Measurements from ENCODE around the gene PLD1. TPM values are rescaled to one million over a fixed set of nuclear protein-coding genes. Genes with fewer than 3 reads are reported as not detected.

PLD1 gene
- total and polyA plus RNA-seq, 2 of the 8 experiments (the other 6 are each of a cell fraction or from before 2014, with no cell fraction given) = 1.2 to 2.6 TPM

DNA sequence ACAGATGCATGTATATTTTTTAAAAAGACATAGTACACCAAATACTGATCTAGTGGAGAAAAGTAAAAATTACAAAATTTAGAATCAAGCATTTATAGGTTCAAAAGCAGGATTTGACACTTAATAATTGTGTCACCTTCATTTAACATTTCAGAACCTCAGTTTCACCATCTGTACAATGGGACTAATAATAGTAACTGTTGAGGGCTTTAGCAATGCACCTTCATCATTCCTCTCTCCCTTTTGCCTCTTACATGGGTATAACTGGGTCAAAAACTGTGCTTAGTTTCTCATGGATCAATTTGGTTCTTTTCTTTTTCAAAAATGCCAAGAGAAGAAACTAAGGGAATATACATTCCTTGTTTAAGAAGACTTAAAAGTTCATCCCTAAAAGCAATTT, 27.4 kb upstream of the PLD1 start (continued):
- TF ChIP-seq, protein P1, sequence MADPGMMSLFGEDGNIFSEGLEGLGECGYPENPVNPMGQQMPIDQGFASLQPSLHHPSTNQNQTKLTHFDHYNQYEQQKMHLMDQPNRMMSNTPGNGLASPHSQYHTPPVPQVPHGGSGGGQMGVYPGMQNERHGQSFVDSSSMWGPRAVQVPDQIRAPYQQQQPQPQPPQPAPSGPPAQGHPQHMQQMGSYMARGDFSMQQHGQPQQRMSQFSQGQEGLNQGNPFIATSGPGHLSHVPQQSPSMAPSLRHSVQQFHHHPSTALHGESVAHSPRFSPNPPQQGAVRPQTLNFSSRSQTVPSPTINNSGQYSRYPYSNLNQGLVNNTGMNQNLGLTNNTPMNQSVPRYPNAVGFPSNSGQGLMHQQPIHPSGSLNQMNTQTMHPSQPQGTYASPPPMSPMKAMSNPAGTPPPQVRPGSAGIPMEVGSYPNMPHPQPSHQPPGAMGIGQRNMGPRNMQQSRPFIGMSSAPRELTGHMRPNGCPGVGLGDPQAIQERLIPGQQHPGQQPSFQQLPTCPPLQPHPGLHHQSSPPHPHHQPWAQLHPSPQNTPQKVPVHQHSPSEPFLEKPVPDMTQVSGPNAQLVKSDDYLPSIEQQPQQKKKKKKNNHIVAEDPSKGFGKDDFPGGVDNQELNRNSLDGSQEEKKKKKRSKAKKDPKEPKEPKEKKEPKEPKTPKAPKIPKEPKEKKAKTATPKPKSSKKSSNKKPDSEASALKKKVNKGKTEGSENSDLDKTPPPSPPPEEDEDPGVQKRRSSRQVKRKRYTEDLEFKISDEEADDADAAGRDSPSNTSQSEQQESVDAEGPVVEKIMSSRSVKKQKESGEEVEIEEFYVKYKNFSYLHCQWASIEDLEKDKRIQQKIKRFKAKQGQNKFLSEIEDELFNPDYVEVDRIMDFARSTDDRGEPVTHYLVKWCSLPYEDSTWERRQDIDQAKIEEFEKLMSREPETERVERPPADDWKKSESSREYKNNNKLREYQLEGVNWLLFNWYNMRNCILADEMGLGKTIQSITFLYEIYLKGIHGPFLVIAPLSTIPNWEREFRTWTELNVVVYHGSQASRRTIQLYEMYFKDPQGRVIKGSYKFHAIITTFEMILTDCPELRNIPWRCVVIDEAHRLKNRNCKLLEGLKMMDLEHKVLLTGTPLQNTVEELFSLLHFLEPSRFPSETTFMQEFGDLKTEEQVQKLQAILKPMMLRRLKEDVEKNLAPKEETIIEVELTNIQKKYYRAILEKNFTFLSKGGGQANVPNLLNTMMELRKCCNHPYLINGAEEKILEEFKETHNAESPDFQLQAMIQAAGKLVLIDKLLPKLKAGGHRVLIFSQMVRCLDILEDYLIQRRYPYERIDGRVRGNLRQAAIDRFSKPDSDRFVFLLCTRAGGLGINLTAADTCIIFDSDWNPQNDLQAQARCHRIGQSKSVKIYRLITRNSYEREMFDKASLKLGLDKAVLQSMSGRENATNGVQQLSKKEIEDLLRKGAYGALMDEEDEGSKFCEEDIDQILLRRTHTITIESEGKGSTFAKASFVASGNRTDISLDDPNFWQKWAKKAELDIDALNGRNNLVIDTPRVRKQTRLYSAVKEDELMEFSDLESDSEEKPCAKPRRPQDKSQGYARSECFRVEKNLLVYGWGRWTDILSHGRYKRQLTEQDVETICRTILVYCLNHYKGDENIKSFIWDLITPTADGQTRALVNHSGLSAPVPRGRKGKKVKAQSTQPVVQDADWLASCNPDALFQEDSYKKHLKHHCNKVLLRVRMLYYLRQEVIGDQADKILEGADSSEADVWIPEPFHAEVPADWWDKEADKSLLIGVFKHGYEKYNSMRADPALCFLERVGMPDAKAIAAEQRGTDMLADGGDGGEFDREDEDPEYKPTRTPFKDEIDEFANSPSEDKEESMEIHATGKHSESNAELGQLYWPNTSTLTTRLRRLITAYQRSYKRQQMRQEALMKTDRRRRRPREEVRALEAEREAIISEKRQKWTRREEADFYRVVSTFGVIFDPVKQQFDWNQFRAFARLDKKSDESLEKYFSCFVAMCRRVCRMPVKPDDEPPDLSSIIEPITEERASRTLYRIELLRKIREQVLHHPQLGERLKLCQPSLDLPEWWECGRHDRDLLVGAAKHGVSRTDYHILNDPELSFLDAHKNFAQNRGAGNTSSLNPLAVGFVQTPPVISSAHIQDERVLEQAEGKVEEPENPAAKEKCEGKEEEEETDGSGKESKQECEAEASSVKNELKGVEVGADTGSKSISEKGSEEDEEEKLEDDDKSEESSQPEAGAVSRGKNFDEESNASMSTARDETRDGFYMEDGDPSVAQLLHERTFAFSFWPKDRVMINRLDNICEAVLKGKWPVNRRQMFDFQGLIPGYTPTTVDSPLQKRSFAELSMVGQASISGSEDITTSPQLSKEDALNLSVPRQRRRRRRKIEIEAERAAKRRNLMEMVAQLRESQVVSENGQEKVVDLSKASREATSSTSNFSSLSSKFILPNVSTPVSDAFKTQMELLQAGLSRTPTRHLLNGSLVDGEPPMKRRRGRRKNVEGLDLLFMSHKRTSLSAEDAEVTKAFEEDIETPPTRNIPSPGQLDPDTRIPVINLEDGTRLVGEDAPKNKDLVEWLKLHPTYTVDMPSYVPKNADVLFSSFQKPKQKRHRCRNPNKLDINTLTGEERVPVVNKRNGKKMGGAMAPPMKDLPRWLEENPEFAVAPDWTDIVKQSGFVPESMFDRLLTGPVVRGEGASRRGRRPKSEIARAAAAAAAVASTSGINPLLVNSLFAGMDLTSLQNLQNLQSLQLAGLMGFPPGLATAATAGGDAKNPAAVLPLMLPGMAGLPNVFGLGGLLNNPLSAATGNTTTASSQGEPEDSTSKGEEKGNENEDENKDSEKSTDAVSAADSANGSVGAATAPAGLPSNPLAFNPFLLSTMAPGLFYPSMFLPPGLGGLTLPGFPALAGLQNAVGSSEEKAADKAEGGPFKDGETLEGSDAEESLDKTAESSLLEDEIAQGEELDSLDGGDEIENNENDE (IDR thresholded peaks at IDR 0.05; ENCODE audit: insufficient replicate concordance, low read length) = no peak
- TF ChIP-seq ASH2L (IDR thresholded peaks at IDR 0.05; ENCODE audit: low read length) = no peak
- TF ChIP-seq BCL11A (IDR thresholded peaks at IDR 0.05; ENCODE audit: low read depth in 2 of 2, low read length in 2 of 2) = no peak
- no peak for TF ChIP-seq CEBPB (IDR thresholded peaks at IDR 0.05; ENCODE audit: low read depth, low read length)
- TF ChIP-seq CHD2 (IDR thresholded peaks at IDR 0.05; ENCODE audit: low read length) = no peak
- TF ChIP-seq TBP (IDR thresholded peaks at IDR 0.05; ENCODE audit: low read depth, low read length) = no peak
- TF ChIP-seq SRF (IDR thresholded peaks at IDR 0.05; ENCODE audit: low read depth, low read length) = no peak
- no peak for TF ChIP-seq TAF7 (optimal IDR thresholded peaks at IDR 0.05; ENCODE audit: borderline replicate concordance, low read depth, low read length)
- TF ChIP-seq, protein P2, sequence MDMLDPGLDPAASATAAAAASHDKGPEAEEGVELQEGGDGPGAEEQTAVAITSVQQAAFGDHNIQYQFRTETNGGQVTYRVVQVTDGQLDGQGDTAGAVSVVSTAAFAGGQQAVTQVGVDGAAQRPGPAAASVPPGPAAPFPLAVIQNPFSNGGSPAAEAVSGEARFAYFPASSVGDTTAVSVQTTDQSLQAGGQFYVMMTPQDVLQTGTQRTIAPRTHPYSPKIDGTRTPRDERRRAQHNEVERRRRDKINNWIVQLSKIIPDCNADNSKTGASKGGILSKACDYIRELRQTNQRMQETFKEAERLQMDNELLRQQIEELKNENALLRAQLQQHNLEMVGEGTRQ (IDR thresholded peaks at IDR 0.05; ENCODE audit: low read length) = no peak
- TF ChIP-seq SIRT6 (IDR thresholded peaks at IDR 0.05; ENCODE audit: low read length) = no peak
- TF ChIP-seq CREB1 (IDR thresholded peaks at IDR 0.05) = no peak
- no peak for TF ChIP-seq GTF2F1 (IDR thresholded peaks at IDR 0.05; ENCODE audit: borderline replicate concordance, low read depth, low read length)
- no peak for TF ChIP-seq EGR1 (IDR thresholded peaks at IDR 0.05; ENCODE audit: borderline replicate concordance, low read depth, low read length)

Data from H1 (cell line).